GM19438 (cell line): ENCODE measurements around the gene HPCAL1.
"Not testable (repeated sequence)": the region's sequence is repeated elsewhere in the genome, so short reads cannot be mapped to it uniquely, and the experiment has no call there.

Experiments
- ATAC-seq: cut with Tn5 transposase; IDR thresholded peaks from one replicate; pipeline ENCODE4 v1.9.1; 2021; ENCODE audit warnings: low read depth; ENCODE audit not compliant: unreplicated experiment

Gene HPCAL1

GRCh38 chr2:10448576-10449485 lies 146.1 kb downstream of the HPCAL1 start:
- ATAC-seq, result peak; percentile 53

- no peak for ATAC-seq
These were observed 146.8 kb downstream of the HPCAL1 start for GRCh38 chr2:10449486-10449831.

- ATAC-seq, result no peak
These were observed 147.4 kb downstream of the HPCAL1 start for GRCh38 chr2:10449838-10450691.

- no peak for ATAC-seq
These were observed 149.1 kb downstream of the HPCAL1 start for GRCh38 chr2:10451819-10452218.

GRCh38 chr2:10452312-10452711 lies 149.6 kb downstream of the HPCAL1 start:
- ATAC-seq, result no peak

- no peak for ATAC-seq
These were observed 150.5 kb downstream of the HPCAL1 start for GRCh38 chr2:10452956-10453904.

GRCh38 chr2:10453905-10454298 lies 151.2 kb downstream of the HPCAL1 start:
- ATAC-seq, result no peak

- ATAC-seq, result no peak
These were observed 151.8 kb downstream of the HPCAL1 start for GRCh38 chr2:10454505-10454904.

- ATAC-seq, result not testable (repeated sequence)
These were observed 154.5 kb downstream of the HPCAL1 start for GRCh38 chr2:10457195-10457594.

GRCh38 chr2:10457846-10458598 lies 155.3 kb downstream of the HPCAL1 start:
- ATAC-seq, result no peak

- no peak for ATAC-seq
These were observed 157.7 kb downstream of the HPCAL1 start for GRCh38 chr2:10460366-10460796.

- ATAC-seq, result no peak
These were observed 159.7 kb downstream of the HPCAL1 start for GRCh38 chr2:10462178-10463083.

GRCh38 chr2:10465910-10466309 lies 163.2 kb downstream of the HPCAL1 start:
- ATAC-seq, result no peak

- no peak for ATAC-seq
These were observed 164.1 kb downstream of the HPCAL1 start for GRCh38 chr2:10466801-10467200.

- ATAC-seq, result no peak
These were observed 164.7 kb downstream of the HPCAL1 start for GRCh38 chr2:10467401-10467800.

GRCh38 chr2:10469301-10469700 lies 166.6 kb downstream of the HPCAL1 start:
- ATAC-seq, result no peak

GRCh38 chr2:10469955-10470608 lies 167.4 kb downstream of the HPCAL1 start:
- ATAC-seq, result no peak

GRCh38 chr2:10471046-10471571 lies 168.4 kb downstream of the HPCAL1 start:
- ATAC-seq, result no peak
